Stimulated activated CD4-positive, alpha-beta T cell treated with anti-CD3 and anti-CD28 coated beads, TNF-alpha, amount 100 ng/mL, for 4 hours (primary cell): ENCODE measurements around the gene RIMS3.

Experiments used
- DNase-seq, 3 experiments: peaks; one replicate each; pipeline ENCODE4 v3.0.0-alpha.2; 2020; ENCODE audit warnings: low read depth in 3 of 3

Gene RIMS3

GRCh38 chr1:40691538-40692428 lies 26.3 kb upstream of the RIMS3 start, which contains the start of gene NFYC:
Gene NFYC, plus strand, starts transcription at chr1:40691704. Its CDS starts 47,140 bp downstream, at chr1:40738844.
- DNase-seq, result peak; percentile 86 to 91 (median 90)

- no peak for DNase-seq
These were observed 25.5 kb upstream of the RIMS3 start for GRCh38 chr1:40690771-40691537.

- DNase-seq, result no peak
These were observed 24.3 kb upstream of the RIMS3 start for GRCh38 chr1:40689737-40690136.

- no peak for DNase-seq
These were observed 22.2 kb upstream of the RIMS3 start for GRCh38 chr1:40687661-40688060.

- DNase-seq, result no peak
These were observed 21.6 kb upstream of the RIMS3 start for GRCh38 chr1:40687059-40687458.

GRCh38 chr1:40684669-40685068 lies 19.2 kb upstream of the RIMS3 start:
- no peak for DNase-seq

- DNase-seq, result no peak
These were observed 13.9 kb upstream of the RIMS3 start for GRCh38 chr1:40679165-40679953.

GRCh38 chr1:40676501-40676900 lies 11.0 kb upstream of the RIMS3 start:
- no peak for DNase-seq

GRCh38 chr1:40673452-40673851 lies 8.0 kb upstream of the RIMS3 start:
- DNase-seq, result no peak

GRCh38 chr1:40668769-40669525 lies 3.5 kb upstream of the RIMS3 start:
- DNase-seq, result peak; percentile 72 to 77 (median 77)

GRCh38 chr1:40664791-40665190 lies 691 bp downstream of the RIMS3 start:
- no peak for DNase-seq

- no peak for DNase-seq
These were observed 1.3 kb downstream of the RIMS3 start for GRCh38 chr1:40664167-40664537.

GRCh38 chr1:40663324-40664166 lies 1.9 kb downstream of the RIMS3 start:
- no peak for DNase-seq

- no peak for DNase-seq
These were observed 2.6 kb downstream of the RIMS3 start for GRCh38 chr1:40662864-40663263.

GRCh38 chr1:40662151-40662550 lies 3.3 kb downstream of the RIMS3 start:
- DNase-seq, result no peak

GRCh38 chr1:40661678-40662077 lies 3.8 kb downstream of the RIMS3 start:
- no peak for DNase-seq

GRCh38 chr1:40659649-40659947 lies 5.9 kb downstream of the RIMS3 start:
- no peak for DNase-seq

- DNase-seq, result no peak
These were observed 6.5 kb downstream of the RIMS3 start for GRCh38 chr1:40658751-40659648.

GRCh38 chr1:40657046-40657445 lies 8.4 kb downstream of the RIMS3 start:
- DNase-seq, result no peak
